ENCODE results near the gene MRPL17. TPM values are rescaled to one million over a fixed set of nuclear protein-coding genes. Genes with fewer than 3 reads are reported as not detected.

Gene MRPL17
- total RNA-seq, 2 experiments from 2014 or later, result 44.0 to 46.8 TPM

GRCh38 chr11:6646071-6646470 is 37.1 kb downstream of the MRPL17 start:
- Histone ChIP-seq H3K9me2 (ENCODE audit: insufficient read depth, low read length) (no peaks in the 10 kb centered on the region), H3K4me3 (ENCODE audit: low read depth, low read length, poor library complexity, severe bottlenecking) (peak overlapping the region; percentile 48), H3K4me1 (ENCODE audit: insufficient read depth, low read length, poor library complexity, severe bottlenecking) (peaks cover 25% of the 10 kb centered on the region), H3K27ac (ENCODE audit: low read depth, low read length, poor library complexity, severe bottlenecking) (peak overlapping the region; percentile 59), H2AFZ (ENCODE audit: low read length) (peak overlapping the region; percentile 88), H4K20me1 (ENCODE audit: insufficient read depth, low read length) (no peaks in the 10 kb centered on the region), H3K4me2 (ENCODE audit: low read length) (peak overlapping the region; percentile 85), H3K79me2 (ENCODE audit: insufficient read depth, low read depth, low read length) (no peaks in the 10 kb centered on the region), H3K36me3 (ENCODE audit: insufficient read depth, low read length) (no peaks in the 10 kb centered on the region), H3K9me3 (ENCODE audit: low read length) (no peaks in the 10 kb centered on the region)
- ChIA-PET CTCF (ENCODE audit: unreplicated experiment) (interaction anchor here (0.6 to 1.4 kb wide), 4 partner anchors 12 to 41 kb away, joined by 3 to 4 read pairs (median 3); no protein-coding TSS in a partner anchor), POLR2A (interaction anchor here (0.6 to 1.2 kb wide), 4 partner anchors 7 to 40 kb away, joined by 3 to 5 read pairs (median 3); partner anchors contain the start of gene MRPL17)
- BruUV-seq (replicated peaks), result no TSS peak
- DNase-seq (ENCODE audit: low spot score), result peak; percentile 18
- intact Hi-C loops (cut with micrococcal nuclease; ENCODE audit: unreplicated experiment), result loop anchor here (2.0 kb wide), 1 partner anchor 33 kb away; the partner anchor contains the start of gene TAF10
- no peak for TF ChIP-seq EZH2phosphoT487 (IDR thresholded peaks at IDR 0.05; ENCODE audit: borderline replicate concordance, low read depth, low read length)
- TF ChIP-seq CTCF (conservative IDR thresholded peaks at IDR 0.05; ENCODE audit: low read length), result no peak

GRCh38 chr11:6642957-6643356 is 40.2 kb downstream of the MRPL17 start:
- Histone ChIP-seq H3K27ac (ENCODE audit: low read depth, low read length, poor library complexity, severe bottlenecking) (no peak overlapping the region), H3K4me1 (ENCODE audit: insufficient read depth, low read length, poor library complexity, severe bottlenecking) (peaks cover 25% of the 10 kb centered on the region), H3K36me3 (ENCODE audit: insufficient read depth, low read length) (no peaks in the 10 kb centered on the region), H3K4me2 (ENCODE audit: low read length) (no peak overlapping the region), H3K9me2 (ENCODE audit: insufficient read depth, low read length) (no peaks in the 10 kb centered on the region), H4K20me1 (ENCODE audit: insufficient read depth, low read length) (no peaks in the 10 kb centered on the region), H2AFZ (ENCODE audit: low read length) (no peak overlapping the region), H3K79me2 (ENCODE audit: insufficient read depth, low read depth, low read length) (no peaks in the 10 kb centered on the region), H3K9me3 (ENCODE audit: low read length) (no peaks in the 10 kb centered on the region), H3K4me3 (ENCODE audit: low read depth, low read length, poor library complexity, severe bottlenecking) (no peak overlapping the region)
- ChIA-PET POLR2A (no interaction called here), CTCF (ENCODE audit: unreplicated experiment) (no interaction called here)
- BruUV-seq (replicated peaks), result no TSS peak
- no peak for TF ChIP-seq EZH2phosphoT487 (IDR thresholded peaks at IDR 0.05; ENCODE audit: borderline replicate concordance, low read depth, low read length)
- no peak for TF ChIP-seq CTCF (conservative IDR thresholded peaks at IDR 0.05; ENCODE audit: low read length)
- no peak for DNase-seq (ENCODE audit: low spot score)
- intact Hi-C loops (cut with micrococcal nuclease; ENCODE audit: unreplicated experiment), result no loop called here

GRCh38 chr11:6640985-6641701 is 42.0 kb downstream of the MRPL17 start:
- intact Hi-C loops (cut with micrococcal nuclease; ENCODE audit: unreplicated experiment), result no loop called here
- no peaks in the 10 kb centered on the region for H3K36me3 ChIP-seq (ENCODE audit: insufficient read depth, low read length)
- H3K79me2 ChIP-seq (ENCODE audit: insufficient read depth, low read depth, low read length), result no peaks in the 10 kb centered on the region
- no peak overlapping the region for H3K27ac ChIP-seq (ENCODE audit: low read depth, low read length, poor library complexity, severe bottlenecking)
- no peaks in the 10 kb centered on the region for H3K9me3 ChIP-seq (ENCODE audit: low read length)
- no peak for TF ChIP-seq EZH2phosphoT487 (IDR thresholded peaks at IDR 0.05; ENCODE audit: borderline replicate concordance, low read depth, low read length)
- POLR2A ChIA-PET, result interaction anchor here (0.5 to 1.0 kb wide), 3 partner anchors 32 to 215 kb away, joined by 3 read pairs; partner anchors contain the start of gene MRPL17
- peaks cover 10% of the 10 kb centered on the region for H3K4me1 ChIP-seq (ENCODE audit: insufficient read depth, low read length, poor library complexity, severe bottlenecking)
- H3K4me2 ChIP-seq (ENCODE audit: low read length), result no peak overlapping the region
- no peaks in the 10 kb centered on the region for H4K20me1 ChIP-seq (ENCODE audit: insufficient read depth, low read length)
- H3K9me2 ChIP-seq (ENCODE audit: insufficient read depth, low read length), result no peaks in the 10 kb centered on the region
- no peak overlapping the region for H3K4me3 ChIP-seq (ENCODE audit: low read depth, low read length, poor library complexity, severe bottlenecking)
- CTCF ChIA-PET (ENCODE audit: unreplicated experiment), result interaction anchor here (0.8 kb wide), 1 partner anchor 20 kb away, joined by 3 read pairs; no protein-coding TSS in a partner anchor
- DNase-seq (ENCODE audit: low spot score), result no peak
- no peak overlapping the region for H2AFZ ChIP-seq (ENCODE audit: low read length)
- no TSS peak for BruUV-seq (replicated peaks)
